OCI-LY1 (cell line): ENCODE measurements around the gene SHC4.
"Not testable (repeated sequence)": the region's sequence is repeated elsewhere in the genome, so short reads cannot be mapped to it uniquely, and the experiment has no call there.

Experiments
- EZH2 ChIP-seq: fragments of 200-600 bp; sonication (generic), shearing (Covaris generic); IDR thresholded peaks from 2 replicates; pipeline ENCODE4 v1.8.0; 2017; ENCODE audit warnings: borderline replicate concordance, mixed run types, mild to moderate bottlenecking, antibody characterized with exemption, low read length, moderate library complexity, mixed read lengths
- TF ChIP-seq, protein P1 (sequence below): fragments of 200-600 bp; sonication (generic), shearing (Covaris generic); IDR thresholded peaks from 2 replicates; pipeline ENCODE4 v1.5.1; 2017; ENCODE audit warnings: mild to moderate bottlenecking, antibody characterized with exemption, low read length, moderate library complexity, mixed read lengths

DNA sequence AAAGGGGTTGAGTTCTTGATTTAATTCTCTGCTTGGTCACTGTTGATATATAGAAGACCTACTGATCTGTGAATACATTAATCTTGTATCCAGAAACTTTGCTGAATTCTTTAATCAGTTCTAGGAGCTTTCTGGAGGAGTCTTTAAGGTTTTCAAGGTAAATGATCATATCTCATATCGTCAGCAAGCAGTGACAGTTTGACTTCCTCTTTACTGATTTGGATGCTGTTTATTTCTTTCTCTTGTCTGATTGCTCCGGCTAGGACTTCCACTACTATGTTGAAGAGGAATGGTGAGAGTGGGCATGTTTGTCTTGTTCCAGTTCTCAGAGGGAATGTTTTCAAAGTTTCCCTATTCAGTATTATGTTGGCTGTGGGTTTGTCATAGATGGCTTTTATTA lies 54.4 kb downstream of the SHC4 start:
- TF ChIP-seq, protein P1, sequence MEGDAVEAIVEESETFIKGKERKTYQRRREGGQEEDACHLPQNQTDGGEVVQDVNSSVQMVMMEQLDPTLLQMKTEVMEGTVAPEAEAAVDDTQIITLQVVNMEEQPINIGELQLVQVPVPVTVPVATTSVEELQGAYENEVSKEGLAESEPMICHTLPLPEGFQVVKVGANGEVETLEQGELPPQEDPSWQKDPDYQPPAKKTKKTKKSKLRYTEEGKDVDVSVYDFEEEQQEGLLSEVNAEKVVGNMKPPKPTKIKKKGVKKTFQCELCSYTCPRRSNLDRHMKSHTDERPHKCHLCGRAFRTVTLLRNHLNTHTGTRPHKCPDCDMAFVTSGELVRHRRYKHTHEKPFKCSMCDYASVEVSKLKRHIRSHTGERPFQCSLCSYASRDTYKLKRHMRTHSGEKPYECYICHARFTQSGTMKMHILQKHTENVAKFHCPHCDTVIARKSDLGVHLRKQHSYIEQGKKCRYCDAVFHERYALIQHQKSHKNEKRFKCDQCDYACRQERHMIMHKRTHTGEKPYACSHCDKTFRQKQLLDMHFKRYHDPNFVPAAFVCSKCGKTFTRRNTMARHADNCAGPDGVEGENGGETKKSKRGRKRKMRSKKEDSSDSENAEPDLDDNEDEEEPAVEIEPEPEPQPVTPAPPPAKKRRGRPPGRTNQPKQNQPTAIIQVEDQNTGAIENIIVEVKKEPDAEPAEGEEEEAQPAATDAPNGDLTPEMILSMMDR: not testable (repeated sequence)
- not testable (repeated sequence) for TF ChIP-seq EZH2
